A549 (cell line): ENCODE data around the gene PRKAR1B.

Experiments used
- HDAC2 ChIP-seq: fragments of 200-600 bp; sonication (generic); IDR thresholded peaks from 2 replicates; pipeline ENCODE4 v1.6.1; 2016
- MAFK ChIP-seq: fragments of 450-650 bp; IDR thresholded peaks from 2 replicates; pipeline ENCODE4 v1.6.1; 2014; ENCODE audit not compliant: partially characterized antibody
- NR3C1 ChIP-seq: fragments of >200 bp; sonication (Bioruptor Twin); formaldehyde crosslinking; IDR thresholded peaks from 3 replicates; pipeline ENCODE4 v1.6.1; 2017
- RFX5 ChIP-seq: fragments of 450-650 bp; IDR thresholded peaks from 2 replicates; pipeline ENCODE4 v1.7.1; 2014; ENCODE audit warnings: antibody characterized with exemption, mild to moderate bottlenecking, moderate library complexity
- ZC3H11A ChIP-seq: fragments of 450-650 bp; IDR thresholded peaks from 2 replicates; pipeline ENCODE4 v1.6.1; 2014; ENCODE audit warnings: antibody characterized with exemption, mild to moderate bottlenecking
- TF ChIP-seq, protein P1 (sequence below): fragments of >200 bp; sonication (Bioruptor Twin); formaldehyde crosslinking; IDR thresholded peaks from 3 replicates; pipeline ENCODE4 v1.5.1; 2016
- TF ChIP-seq, protein P2 (sequence below): fragments of 200-600 bp; sonication (generic); IDR thresholded peaks from 2 replicates; pipeline ENCODE4 v1.6.1; 2016; ENCODE audit warnings: antibody characterized with exemption, mild to moderate bottlenecking, moderate library complexity

DNA sequence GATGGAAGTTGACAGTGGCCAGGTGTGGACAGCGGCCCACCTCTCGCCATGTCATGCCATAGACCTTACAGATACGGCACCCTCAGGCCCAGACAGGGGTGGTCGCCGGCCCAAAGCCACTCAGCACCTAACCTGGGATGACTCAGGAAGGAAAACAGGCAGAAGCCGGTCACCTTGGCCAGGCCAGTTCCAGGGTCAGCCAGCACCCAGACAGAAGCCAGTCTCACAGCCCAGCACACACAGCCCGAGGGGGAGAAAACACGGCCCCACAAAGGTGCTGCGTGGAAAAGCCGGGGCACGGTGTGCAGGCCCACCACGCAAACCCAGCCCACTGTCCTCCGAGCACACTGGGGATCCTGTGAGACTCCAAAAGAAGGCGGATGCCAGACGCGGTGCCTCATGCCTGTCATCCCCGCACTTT is 95.8 kb downstream of the PRKAR1B start:
- TF ChIP-seq, protein P1, sequence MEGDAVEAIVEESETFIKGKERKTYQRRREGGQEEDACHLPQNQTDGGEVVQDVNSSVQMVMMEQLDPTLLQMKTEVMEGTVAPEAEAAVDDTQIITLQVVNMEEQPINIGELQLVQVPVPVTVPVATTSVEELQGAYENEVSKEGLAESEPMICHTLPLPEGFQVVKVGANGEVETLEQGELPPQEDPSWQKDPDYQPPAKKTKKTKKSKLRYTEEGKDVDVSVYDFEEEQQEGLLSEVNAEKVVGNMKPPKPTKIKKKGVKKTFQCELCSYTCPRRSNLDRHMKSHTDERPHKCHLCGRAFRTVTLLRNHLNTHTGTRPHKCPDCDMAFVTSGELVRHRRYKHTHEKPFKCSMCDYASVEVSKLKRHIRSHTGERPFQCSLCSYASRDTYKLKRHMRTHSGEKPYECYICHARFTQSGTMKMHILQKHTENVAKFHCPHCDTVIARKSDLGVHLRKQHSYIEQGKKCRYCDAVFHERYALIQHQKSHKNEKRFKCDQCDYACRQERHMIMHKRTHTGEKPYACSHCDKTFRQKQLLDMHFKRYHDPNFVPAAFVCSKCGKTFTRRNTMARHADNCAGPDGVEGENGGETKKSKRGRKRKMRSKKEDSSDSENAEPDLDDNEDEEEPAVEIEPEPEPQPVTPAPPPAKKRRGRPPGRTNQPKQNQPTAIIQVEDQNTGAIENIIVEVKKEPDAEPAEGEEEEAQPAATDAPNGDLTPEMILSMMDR: no peak
- TF ChIP-seq MAFK (no peak), ZC3H11A (no peak), HDAC2 (no peak), NR3C1 (no peak), RFX5 (no peak)
- TF ChIP-seq, protein P2, sequence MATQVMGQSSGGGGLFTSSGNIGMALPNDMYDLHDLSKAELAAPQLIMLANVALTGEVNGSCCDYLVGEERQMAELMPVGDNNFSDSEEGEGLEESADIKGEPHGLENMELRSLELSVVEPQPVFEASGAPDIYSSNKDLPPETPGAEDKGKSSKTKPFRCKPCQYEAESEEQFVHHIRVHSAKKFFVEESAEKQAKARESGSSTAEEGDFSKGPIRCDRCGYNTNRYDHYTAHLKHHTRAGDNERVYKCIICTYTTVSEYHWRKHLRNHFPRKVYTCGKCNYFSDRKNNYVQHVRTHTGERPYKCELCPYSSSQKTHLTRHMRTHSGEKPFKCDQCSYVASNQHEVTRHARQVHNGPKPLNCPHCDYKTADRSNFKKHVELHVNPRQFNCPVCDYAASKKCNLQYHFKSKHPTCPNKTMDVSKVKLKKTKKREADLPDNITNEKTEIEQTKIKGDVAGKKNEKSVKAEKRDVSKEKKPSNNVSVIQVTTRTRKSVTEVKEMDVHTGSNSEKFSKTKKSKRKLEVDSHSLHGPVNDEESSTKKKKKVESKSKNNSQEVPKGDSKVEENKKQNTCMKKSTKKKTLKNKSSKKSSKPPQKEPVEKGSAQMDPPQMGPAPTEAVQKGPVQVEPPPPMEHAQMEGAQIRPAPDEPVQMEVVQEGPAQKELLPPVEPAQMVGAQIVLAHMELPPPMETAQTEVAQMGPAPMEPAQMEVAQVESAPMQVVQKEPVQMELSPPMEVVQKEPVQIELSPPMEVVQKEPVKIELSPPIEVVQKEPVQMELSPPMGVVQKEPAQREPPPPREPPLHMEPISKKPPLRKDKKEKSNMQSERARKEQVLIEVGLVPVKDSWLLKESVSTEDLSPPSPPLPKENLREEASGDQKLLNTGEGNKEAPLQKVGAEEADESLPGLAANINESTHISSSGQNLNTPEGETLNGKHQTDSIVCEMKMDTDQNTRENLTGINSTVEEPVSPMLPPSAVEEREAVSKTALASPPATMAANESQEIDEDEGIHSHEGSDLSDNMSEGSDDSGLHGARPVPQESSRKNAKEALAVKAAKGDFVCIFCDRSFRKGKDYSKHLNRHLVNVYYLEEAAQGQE: no peak
